ENCODE results near the gene ARHGDIA. TPM values are rescaled to one million over a fixed set of nuclear protein-coding genes. Genes with fewer than 3 reads are reported as not detected.

ARHGDIA gene
- total and polyA plus RNA-seq, 10 donors: 131 to 392 (median 235) TPM

DNA sequence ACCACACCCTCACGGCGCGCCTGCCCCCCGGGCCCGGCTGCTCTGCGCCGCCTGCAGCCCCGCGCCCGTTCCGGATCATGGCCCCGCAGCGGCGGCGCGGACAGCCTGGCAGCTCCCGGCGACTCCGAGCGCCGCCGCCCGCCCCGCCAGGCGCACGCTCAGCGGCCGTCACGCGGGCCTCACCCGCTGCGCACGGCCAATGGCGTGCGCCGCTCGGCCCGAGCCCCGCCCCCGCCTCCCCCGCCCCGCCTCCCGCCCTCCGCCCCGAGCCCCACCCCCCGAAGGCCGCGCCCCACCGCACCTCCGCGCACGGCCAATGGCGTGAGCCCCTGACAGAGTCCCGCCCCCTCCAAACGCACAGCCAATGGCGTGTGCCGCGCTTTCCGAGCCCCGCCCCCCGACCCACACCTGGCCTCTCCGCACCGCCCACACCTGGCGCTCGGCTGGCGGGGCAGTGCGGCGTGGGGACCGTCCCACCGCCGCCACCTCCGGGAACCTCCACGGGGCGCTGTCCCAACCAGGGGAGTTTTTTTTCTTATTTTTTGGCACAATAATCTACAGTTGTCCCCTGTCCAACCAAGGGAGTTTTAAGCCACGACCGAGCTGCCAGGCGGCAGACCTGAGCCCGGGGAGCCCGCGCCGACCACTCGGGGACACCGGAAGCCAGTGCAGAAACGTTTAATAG lies 40.3 kb upstream of the ARHGDIA start, which contains the start of gene PCYT2:
Gene PCYT2, minus strand, starts transcription at position 123 of the 685 bp plus-strand sequence. Its CDS starts 44 bp downstream, at position 79.
- Histone ChIP-seq H3K9me3 (no peaks in the 10 kb centered on the region), H3K4me3 (peak within 1 kb of the TSS; percentile 73 to 94 (median 78)), H3K27ac (peak within 1 kb of the TSS in 5 of 8 donors; percentile 39 to 81 (median 66)), H3K27me3 (replicated peaks in 1 of 7) (no peaks in the 10 kb centered on the region), H3K36me3 (peaks cover 2 to 74% (median 51%) of the 10 kb centered on the region in 6 donors), H3K4me1 (peaks cover 11 to 48% (median 30%) of the 10 kb centered on the region in 6 donors)
- intact Hi-C loops (cut with DNase I; ENCODE audit: low total_unique reads): no loop called here
- TF ChIP-seq POLR2AphosphoS5 (IDR thresholded peaks at IDR 0.05) (peak; percentile 49 to 74 (median 57)), POLR2A (IDR thresholded peaks at IDR 0.05) (no peak)
- TF ChIP-seq, protein P1, sequence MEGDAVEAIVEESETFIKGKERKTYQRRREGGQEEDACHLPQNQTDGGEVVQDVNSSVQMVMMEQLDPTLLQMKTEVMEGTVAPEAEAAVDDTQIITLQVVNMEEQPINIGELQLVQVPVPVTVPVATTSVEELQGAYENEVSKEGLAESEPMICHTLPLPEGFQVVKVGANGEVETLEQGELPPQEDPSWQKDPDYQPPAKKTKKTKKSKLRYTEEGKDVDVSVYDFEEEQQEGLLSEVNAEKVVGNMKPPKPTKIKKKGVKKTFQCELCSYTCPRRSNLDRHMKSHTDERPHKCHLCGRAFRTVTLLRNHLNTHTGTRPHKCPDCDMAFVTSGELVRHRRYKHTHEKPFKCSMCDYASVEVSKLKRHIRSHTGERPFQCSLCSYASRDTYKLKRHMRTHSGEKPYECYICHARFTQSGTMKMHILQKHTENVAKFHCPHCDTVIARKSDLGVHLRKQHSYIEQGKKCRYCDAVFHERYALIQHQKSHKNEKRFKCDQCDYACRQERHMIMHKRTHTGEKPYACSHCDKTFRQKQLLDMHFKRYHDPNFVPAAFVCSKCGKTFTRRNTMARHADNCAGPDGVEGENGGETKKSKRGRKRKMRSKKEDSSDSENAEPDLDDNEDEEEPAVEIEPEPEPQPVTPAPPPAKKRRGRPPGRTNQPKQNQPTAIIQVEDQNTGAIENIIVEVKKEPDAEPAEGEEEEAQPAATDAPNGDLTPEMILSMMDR (IDR thresholded peaks at IDR 0.05 in 8 of 11, conservative IDR thresholded peaks at IDR 0.05 in 3 of 11): peak in 3 of 11 experiments; percentile 12 to 22 (median 18)
- DNase-seq: peak; percentile 95
- 4 to 16% (median 6%) methylated on average over 29 to 84 of the region's 84 CpGs for WGBS, 5 donors

DNA sequence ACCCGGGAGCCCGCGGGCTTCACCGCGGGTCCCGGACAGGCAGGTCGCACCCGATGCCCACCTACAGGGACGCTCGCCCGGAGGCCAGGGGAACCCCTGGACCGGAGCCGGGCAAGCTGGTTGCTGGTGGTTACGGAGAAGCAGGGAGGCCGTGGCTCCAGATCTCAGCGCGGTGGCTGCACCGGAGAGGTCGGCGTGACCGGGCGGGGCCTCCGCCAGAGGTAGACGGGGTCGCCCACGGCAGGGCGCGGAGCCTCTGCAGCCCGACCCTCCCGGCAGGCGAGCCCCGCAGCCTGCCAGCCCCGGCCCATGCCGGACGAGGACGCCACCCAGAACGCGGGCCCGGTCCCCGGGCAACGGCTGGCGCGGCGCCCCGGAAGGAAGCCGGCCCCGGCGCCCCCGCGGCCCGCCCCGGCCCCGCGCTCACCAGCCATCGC lies 39.7 kb upstream of the ARHGDIA start:
- no peak for TF ChIP-seq POLR2AphosphoS5 (IDR thresholded peaks at IDR 0.05)
- no peak for TF ChIP-seq POLR2A (IDR thresholded peaks at IDR 0.05)
- TF ChIP-seq, protein P1 (IDR thresholded peaks at IDR 0.05 in 8 of 11, conservative IDR thresholded peaks at IDR 0.05 in 3 of 11): no peak
- intact Hi-C loops (cut with DNase I; ENCODE audit: low total_unique reads): no loop called here
- WGBS, 5 donors: 0 to 3% (median 1%) methylated on average over 14 to 55 of the region's 55 CpGs
- Histone ChIP-seq H3K4me3 (peak overlapping the region; percentile 73 to 94 (median 78)), H3K9me3 (no peaks in the 10 kb centered on the region), H3K36me3 (peaks cover 2 to 78% (median 51%) of the 10 kb centered on the region in 6 donors), H3K4me1 (peaks cover 8 to 43% (median 24%) of the 10 kb centered on the region in 6 donors), H3K27ac (peak overlapping the region in 5 of 8 donors; percentile 20 to 81 (median 66)), H3K27me3 (replicated peaks in 1 of 7) (no peaks in the 10 kb centered on the region)
- DNase-seq: no peak

DNA sequence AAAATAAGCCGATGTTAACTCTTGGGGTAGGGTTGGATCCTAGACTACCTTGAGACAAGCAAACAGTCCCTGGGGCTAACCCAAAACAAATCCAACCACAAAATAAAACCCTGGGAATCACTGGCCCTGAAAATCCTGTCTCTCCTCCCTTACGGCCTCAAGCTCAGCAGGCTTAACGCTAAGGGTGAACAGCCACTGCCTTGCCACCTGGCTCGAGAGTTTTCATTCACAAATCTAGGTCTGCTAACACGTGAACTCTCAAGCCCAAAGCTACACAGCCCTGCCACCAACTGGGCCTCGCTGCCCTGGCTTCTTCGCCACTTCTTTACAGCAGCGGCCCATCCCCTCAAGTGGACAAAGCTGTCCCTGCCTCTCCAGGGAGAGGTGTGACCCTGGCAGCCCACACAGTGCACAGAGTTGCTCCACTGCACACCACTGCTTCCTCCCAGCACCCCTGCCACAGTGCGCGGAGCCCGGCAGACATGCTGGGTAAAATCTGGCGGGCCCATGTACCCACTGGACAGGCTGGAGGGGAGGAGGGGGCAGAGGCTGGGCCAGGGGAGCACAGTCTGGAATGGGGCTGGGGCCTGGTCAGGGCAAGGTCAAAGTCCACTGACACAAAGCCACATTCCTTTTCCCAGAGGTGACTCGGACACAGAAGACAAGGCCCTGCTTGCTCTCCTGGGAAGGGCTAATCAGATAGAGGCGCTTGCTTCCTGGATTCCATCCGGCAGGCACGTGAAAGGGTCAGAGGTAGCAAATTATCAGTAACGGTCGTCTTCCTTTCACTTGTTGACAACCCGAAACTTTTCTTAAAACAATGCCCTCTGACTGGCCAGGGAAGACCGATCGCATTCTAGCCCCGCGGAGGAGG lies 39.1 kb upstream of the ARHGDIA start:
- DNase-seq: peak; percentile 77
- Histone ChIP-seq H3K4me1 (peaks cover 8 to 36% (median 21%) of the 10 kb centered on the region in 6 donors), H3K4me3 (peak overlapping the region; percentile 73 to 94 (median 78)), H3K36me3 (peaks cover 2 to 78% (median 45%) of the 10 kb centered on the region in 6 donors), H3K27ac (peak overlapping the region in 5 of 8 donors; percentile 20 to 81 (median 66)), H3K27me3 (replicated peaks in 1 of 7) (no peaks in the 10 kb centered on the region), H3K9me3 (no peaks in the 10 kb centered on the region)
- 33 to 44% (median 39%) methylated on average over 20 to 23 of the region's 23 CpGs for WGBS, 5 donors
- peak in 1 of 3 donors; percentile 7 for TF ChIP-seq POLR2AphosphoS5 (IDR thresholded peaks at IDR 0.05)
- TF ChIP-seq, protein P1 (IDR thresholded peaks at IDR 0.05 in 8 of 11, conservative IDR thresholded peaks at IDR 0.05 in 3 of 11): no peak
- no peak for TF ChIP-seq POLR2A (IDR thresholded peaks at IDR 0.05)
- intact Hi-C loops (cut with DNase I; ENCODE audit: low total_unique reads): no loop called here
